ENCODE measurements around the gene GAB2.

GAB2 gene

GRCh38 chr11:78349624-78350023, 68.0 kb downstream of the GAB2 start:
- TF ChIP-seq SUZ12 (IDR thresholded peaks at IDR 0.05; ENCODE audit: extremely low read depth, insufficient read depth, insufficient read length), result no peak
- no peak for TF ChIP-seq YY1 (IDR thresholded peaks at IDR 0.05; ENCODE audit: insufficient read depth, insufficient read length)
- TF ChIP-seq ZNF274 (IDR thresholded peaks at IDR 0.05; ENCODE audit: low read depth, low read length), result no peak
- Histone ChIP-seq H3K9me3 (ENCODE audit: insufficient read depth, low read length) (no peaks in the 10 kb centered on the region), H3K4me1 (ENCODE audit: insufficient read depth, insufficient read length) (no peaks in the 10 kb centered on the region), H3K27me3 (ENCODE audit: insufficient read depth, insufficient read length) (no peaks in the 10 kb centered on the region), H3K9ac (ENCODE audit: insufficient read length, low read depth) (no peak overlapping the region), H3K36me3 (ENCODE audit: insufficient read depth, insufficient read length, low read length) (no peaks in the 10 kb centered on the region), H3K4me3 (ENCODE audit: insufficient read length, low read depth) (no peak overlapping the region)
- no peak for DNase-seq (ENCODE audit: low read depth, low spot score)

GRCh38 chr11:78349114-78349513, 68.5 kb downstream of the GAB2 start:
- no peak for TF ChIP-seq ZNF274 (IDR thresholded peaks at IDR 0.05; ENCODE audit: low read depth, low read length)
- no peaks in the 10 kb centered on the region for H3K27me3 ChIP-seq (ENCODE audit: insufficient read depth, insufficient read length)
- H3K36me3 ChIP-seq (ENCODE audit: insufficient read depth, insufficient read length, low read length), result no peaks in the 10 kb centered on the region
- no peaks in the 10 kb centered on the region for H3K4me1 ChIP-seq (ENCODE audit: insufficient read depth, insufficient read length)
- no peak overlapping the region for H3K4me3 ChIP-seq (ENCODE audit: insufficient read length, low read depth)
- no peak for DNase-seq (ENCODE audit: low read depth, low spot score)
- H3K9me3 ChIP-seq (ENCODE audit: insufficient read depth, low read length), result no peaks in the 10 kb centered on the region
- H3K9ac ChIP-seq (ENCODE audit: insufficient read length, low read depth), result no peak overlapping the region

- Histone ChIP-seq H3K36me3 (ENCODE audit: insufficient read depth, insufficient read length, low read length) (no peaks in the 10 kb centered on the region), H3K9me3 (ENCODE audit: insufficient read depth, low read length) (no peaks in the 10 kb centered on the region), H3K4me1 (ENCODE audit: insufficient read depth, insufficient read length) (no peaks in the 10 kb centered on the region), H3K27me3 (ENCODE audit: insufficient read depth, insufficient read length) (no peaks in the 10 kb centered on the region), H3K4me3 (ENCODE audit: insufficient read length, low read depth) (no peak overlapping the region), H3K9ac (ENCODE audit: insufficient read length, low read depth) (no peak overlapping the region)
- no peak for DNase-seq (ENCODE audit: low read depth, low spot score)
- TF ChIP-seq ZNF274 (IDR thresholded peaks at IDR 0.05; ENCODE audit: low read depth, low read length), result no peak
- no peak for TF ChIP-seq SUZ12 (IDR thresholded peaks at IDR 0.05; ENCODE audit: extremely low read depth, insufficient read depth, insufficient read length)
- no peak for TF ChIP-seq YY1 (IDR thresholded peaks at IDR 0.05; ENCODE audit: insufficient read depth, insufficient read length)
Measured at GRCh38 chr11:78347956-78348355, 69.7 kb downstream of the GAB2 start.

- no peak for DNase-seq (ENCODE audit: low read depth, low spot score)
- no peaks in the 10 kb centered on the region for H3K9me3 ChIP-seq (ENCODE audit: insufficient read depth, low read length)
- no peak overlapping the region for H3K9ac ChIP-seq (ENCODE audit: insufficient read length, low read depth)
- no peak overlapping the region for H3K4me3 ChIP-seq (ENCODE audit: insufficient read length, low read depth)
- TF ChIP-seq YY1 (IDR thresholded peaks at IDR 0.05; ENCODE audit: insufficient read depth, insufficient read length) (no peak), SUZ12 (IDR thresholded peaks at IDR 0.05; ENCODE audit: extremely low read depth, insufficient read depth, insufficient read length) (no peak)
- no peaks in the 10 kb centered on the region for H3K4me1 ChIP-seq (ENCODE audit: insufficient read depth, insufficient read length)
- H3K36me3 ChIP-seq (ENCODE audit: insufficient read depth, insufficient read length, low read length), result no peaks in the 10 kb centered on the region
- no peaks in the 10 kb centered on the region for H3K27me3 ChIP-seq (ENCODE audit: insufficient read depth, insufficient read length)
Measured at GRCh38 chr11:78346799-78347198, 70.8 kb downstream of the GAB2 start.

GRCh38 chr11:78345450-78345849, 72.2 kb downstream of the GAB2 start:
- Histone ChIP-seq H3K9me3 (ENCODE audit: insufficient read depth, low read length) (no peaks in the 10 kb centered on the region), H3K4me1 (ENCODE audit: insufficient read depth, insufficient read length) (no peaks in the 10 kb centered on the region), H3K36me3 (ENCODE audit: insufficient read depth, insufficient read length, low read length) (no peaks in the 10 kb centered on the region), H3K27me3 (ENCODE audit: insufficient read depth, insufficient read length) (no peaks in the 10 kb centered on the region), H3K9ac (ENCODE audit: insufficient read length, low read depth) (no peak overlapping the region), H3K4me3 (ENCODE audit: insufficient read length, low read depth) (no peak overlapping the region)
- TF ChIP-seq SUZ12 (IDR thresholded peaks at IDR 0.05; ENCODE audit: extremely low read depth, insufficient read depth, insufficient read length) (no peak), ZNF274 (IDR thresholded peaks at IDR 0.05; ENCODE audit: low read depth, low read length) (no peak), YY1 (IDR thresholded peaks at IDR 0.05; ENCODE audit: insufficient read depth, insufficient read length) (no peak)
- DNase-seq (ENCODE audit: low read depth, low spot score), result no peak

- no peaks in the 10 kb centered on the region for H3K27me3 ChIP-seq (ENCODE audit: insufficient read depth, insufficient read length)
- no peak overlapping the region for H3K9ac ChIP-seq (ENCODE audit: insufficient read length, low read depth)
- H3K4me1 ChIP-seq (ENCODE audit: insufficient read depth, insufficient read length), result no peaks in the 10 kb centered on the region
- no peak for DNase-seq (ENCODE audit: low read depth, low spot score)
- H3K36me3 ChIP-seq (ENCODE audit: insufficient read depth, insufficient read length, low read length), result no peaks in the 10 kb centered on the region
- no peak overlapping the region for H3K4me3 ChIP-seq (ENCODE audit: insufficient read length, low read depth)
- TF ChIP-seq SUZ12 (IDR thresholded peaks at IDR 0.05; ENCODE audit: extremely low read depth, insufficient read depth, insufficient read length), result no peak
- no peak for TF ChIP-seq ZNF274 (IDR thresholded peaks at IDR 0.05; ENCODE audit: low read depth, low read length)
- no peak for TF ChIP-seq YY1 (IDR thresholded peaks at IDR 0.05; ENCODE audit: insufficient read depth, insufficient read length)
- H3K9me3 ChIP-seq (ENCODE audit: insufficient read depth, low read length), result no peaks in the 10 kb centered on the region
Measured at GRCh38 chr11:78344676-78345075, 72.9 kb downstream of the GAB2 start.

- no peak for DNase-seq (ENCODE audit: low read depth, low spot score)
- Histone ChIP-seq H3K4me1 (ENCODE audit: insufficient read depth, insufficient read length) (no peaks in the 10 kb centered on the region), H3K36me3 (ENCODE audit: insufficient read depth, insufficient read length, low read length) (no peaks in the 10 kb centered on the region), H3K9ac (ENCODE audit: insufficient read length, low read depth) (no peak overlapping the region), H3K9me3 (ENCODE audit: insufficient read depth, low read length) (no peaks in the 10 kb centered on the region), H3K4me3 (ENCODE audit: insufficient read length, low read depth) (no peak overlapping the region), H3K27me3 (ENCODE audit: insufficient read depth, insufficient read length) (no peaks in the 10 kb centered on the region)
- TF ChIP-seq SUZ12 (IDR thresholded peaks at IDR 0.05; ENCODE audit: extremely low read depth, insufficient read depth, insufficient read length), result no peak
- TF ChIP-seq YY1 (IDR thresholded peaks at IDR 0.05; ENCODE audit: insufficient read depth, insufficient read length), result no peak
- TF ChIP-seq ZNF274 (IDR thresholded peaks at IDR 0.05; ENCODE audit: low read depth, low read length), result no peak
Measured at GRCh38 chr11:78344094-78344493, 73.5 kb downstream of the GAB2 start.

- TF ChIP-seq ZNF274 (IDR thresholded peaks at IDR 0.05; ENCODE audit: low read depth, low read length) (no peak), SUZ12 (IDR thresholded peaks at IDR 0.05; ENCODE audit: extremely low read depth, insufficient read depth, insufficient read length) (no peak), YY1 (IDR thresholded peaks at IDR 0.05; ENCODE audit: insufficient read depth, insufficient read length) (no peak)
- Histone ChIP-seq H3K9me3 (ENCODE audit: insufficient read depth, low read length) (no peaks in the 10 kb centered on the region), H3K27me3 (ENCODE audit: insufficient read depth, insufficient read length) (no peaks in the 10 kb centered on the region), H3K4me1 (ENCODE audit: insufficient read depth, insufficient read length) (no peaks in the 10 kb centered on the region), H3K36me3 (ENCODE audit: insufficient read depth, insufficient read length, low read length) (no peaks in the 10 kb centered on the region), H3K9ac (ENCODE audit: insufficient read length, low read depth) (no peak overlapping the region), H3K4me3 (ENCODE audit: insufficient read length, low read depth) (no peak overlapping the region)
- DNase-seq (ENCODE audit: low read depth, low spot score), result no peak
Measured at GRCh38 chr11:78343303-78343702, 74.3 kb downstream of the GAB2 start.

Data from NT2/D1 (cell line).